A549 treated with DMSO at 1 μM for 4 hours (cell line): ENCODE results near the gene TRNAU1AP. TPM values are rescaled to one million over a fixed set of nuclear protein-coding genes. Genes with fewer than 3 reads are reported as not detected.

Experiments
- total RNA-seq: library from RNA; stranded (reverse); fragments of 200-300 nt; extraction: Qiagen RNA extraction; gene quantifications from 5 replicates; pipeline ENCODE4 v1.2.3, GENCODE V29; 2022; ENCODE audit warnings: low read depth

The TRNAU1AP gene
- 19.4 to 24.9 TPM (median 23.1 TPM) in 5 replicates for total RNA-seq

DNA sequence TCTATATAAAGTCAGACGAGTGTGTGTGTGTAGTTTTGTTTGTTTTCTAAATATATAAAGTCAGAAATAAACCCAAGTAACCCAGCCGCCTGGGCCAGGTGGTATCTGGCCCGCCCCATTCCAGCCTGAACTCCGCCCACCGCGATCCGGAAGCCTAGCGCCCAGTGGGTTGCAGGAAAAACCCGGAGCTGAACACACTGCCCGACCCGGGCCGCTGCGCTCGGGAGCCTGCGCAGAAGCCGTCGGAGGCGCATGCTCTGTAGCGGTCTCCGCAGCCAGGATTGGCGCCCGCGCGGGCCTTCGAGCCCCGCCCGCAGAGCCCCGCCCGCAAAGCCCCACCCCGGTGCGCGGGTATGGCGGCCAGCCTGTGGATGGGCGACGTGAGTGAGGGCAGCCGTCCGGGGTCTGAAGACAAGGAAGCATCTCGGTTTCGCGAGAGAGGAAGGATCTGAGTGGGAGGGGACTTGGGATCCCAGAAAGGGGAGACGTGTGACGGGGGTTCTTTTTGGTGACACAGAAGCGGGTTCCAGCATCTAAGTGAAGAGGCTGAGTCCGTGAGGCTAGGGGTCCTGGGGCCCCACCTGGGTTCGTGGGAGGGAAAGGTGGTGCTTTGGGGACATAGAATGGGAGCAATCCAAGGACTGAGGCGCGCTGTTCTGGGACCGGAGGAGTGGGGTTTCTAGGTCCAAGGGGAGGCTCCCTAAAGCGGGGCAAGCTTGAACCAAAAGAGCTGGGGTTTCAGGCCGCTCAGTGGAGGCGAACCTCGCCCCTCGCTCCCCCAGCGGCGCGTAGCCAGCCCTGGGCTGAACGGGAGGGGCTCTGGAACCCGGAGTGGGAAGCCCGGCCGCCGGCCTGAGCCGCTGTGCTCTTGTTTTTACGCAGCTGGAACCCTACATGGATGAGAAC is at the start of gene TRNAU1AP:
Gene TRNAU1AP, plus strand, starts transcription at position 328 of the 906 bp plus-strand sequence. Its CDS starts 26 bp downstream, at position 354.

GRCh38 chr1:28505406-28506187 is 47.3 kb upstream of the TRNAU1AP start, which contains the start of gene RCC1:
Gene RCC1 (plus strand): TSS chr1:28506043. CDS start chr1:28529867, 23,824 bp downstream.

GRCh38 chr1:28591708-28592320 is 38.9 kb downstream of the TRNAU1AP start, which contains the start of gene RAB42:
Gene RAB42 (plus strand): TSS chr1:28592265. CDS start chr1:28592512, 247 bp downstream.

Other genes with a start within 250 kb of the TRNAU1AP start
- gene MED18, start 224.0 kb upstream of the TRNAU1AP start, total RNA-seq, result 15.5 to 21.1 TPM (median 18.7 TPM) in 5 replicates
- 22.1 to 25.4 TPM (median 23.5 TPM) in 5 replicates for gene PHACTR4, start 183.3 kb upstream of the TRNAU1AP start, total RNA-seq
- 77.8 to 91.2 TPM (median 79.6 TPM) in 5 replicates for gene RCC1, start 47.0 kb upstream of the TRNAU1AP start, total RNA-seq
- gene RAB42, start 39.2 kb downstream of the TRNAU1AP start, total RNA-seq, result 1.5 to 2.4 TPM (median 2.1 TPM) in 5 replicates
- 11.9 to 15.1 TPM (median 14.3 TPM) in 5 replicates for gene TAF12, start 90.0 kb downstream of the TRNAU1AP start, total RNA-seq
- not detected in 5 replicates for gene RNU11, start 95.5 kb downstream of the TRNAU1AP start, total RNA-seq
- gene GMEB1, start 115.7 kb downstream of the TRNAU1AP start, total RNA-seq, result 6.2 to 8.2 TPM (median 7.4 TPM) in 5 replicates
- gene YTHDF2, start 183.9 kb downstream of the TRNAU1AP start, total RNA-seq, result 54.4 to 60.5 TPM (median 59.2 TPM) in 5 replicates